NB4 (cell line): ENCODE measurements around the gene SLC22A23.

Source experiments
- CTCF ChIP-seq: IDR thresholded peaks from one replicate; pipeline ENCODE4 v1.5.1; 2012; ENCODE audit warnings: low read depth, low read length
- POLR2A ChIP-seq: IDR thresholded peaks from 2 replicates; pipeline ENCODE4 v1.6.1; 2011; ENCODE audit warnings: mild to moderate bottlenecking; ENCODE audit not compliant: insufficient read length; ENCODE audit errors: extremely low read depth

GRCh38 chr6:3283241-3283640 is 173.6 kb downstream of the SLC22A23 start:
- no peak for TF ChIP-seq CTCF
- no peak for TF ChIP-seq POLR2A
